Prostate gland (tissue), 2 donors: ENCODE results near the gene ACSL1.

Source experiments
- CTCF ChIP-seq, 4 experiments: fragments of 200-600 bp in 2 of 4; fragments of 450-650 bp in 2 of 4; sonication (generic) in 2 of 4; IDR thresholded peaks; 1 replicate in 3 of 4; 2 replicates in 1 of 4; pipeline ENCODE4 v1.5.1; 2016 to 2019; ENCODE audit warnings: antibody characterized with exemption in 4 of 4, mild to moderate bottlenecking in 2 of 4, moderate library complexity in 2 of 4
- POLR2A ChIP-seq: fragments of 450-650 bp; IDR thresholded peaks from one replicate; pipeline ENCODE4 v1.6.1; 2016; ENCODE audit warnings: antibody characterized with exemption, mild to moderate bottlenecking
- POLR2AphosphoS5 ChIP-seq: sonication (generic); formaldehyde crosslinking; IDR thresholded peaks from one replicate; pipeline ENCODE4 v1.6.1; 2017; ENCODE audit warnings: antibody characterized with exemption

GRCh38 chr4:184734758-184735157 is 91.0 kb downstream of the ACSL1 start:
- TF ChIP-seq CTCF (IDR thresholded peaks at IDR 0.05) = no peak
- TF ChIP-seq POLR2AphosphoS5 = no peak
- TF ChIP-seq POLR2A = no peak
